ENCODE data around the gene PACSIN2. TPM values are rescaled to one million over a fixed set of nuclear protein-coding genes. Genes with fewer than 3 reads are reported as not detected.
A peak's percentile ranks its signal among the peaks of the same experiment; 100 is the strongest.
"Not testable (repeated sequence)": the region's sequence is repeated elsewhere in the genome, so short reads cannot be mapped to it uniquely, and the experiment has no call there.

The PACSIN2 gene
- total RNA-seq, 6 experiments from 2014 or later = 21.4 to 67.0 (median 47.1) TPM

DNA sequence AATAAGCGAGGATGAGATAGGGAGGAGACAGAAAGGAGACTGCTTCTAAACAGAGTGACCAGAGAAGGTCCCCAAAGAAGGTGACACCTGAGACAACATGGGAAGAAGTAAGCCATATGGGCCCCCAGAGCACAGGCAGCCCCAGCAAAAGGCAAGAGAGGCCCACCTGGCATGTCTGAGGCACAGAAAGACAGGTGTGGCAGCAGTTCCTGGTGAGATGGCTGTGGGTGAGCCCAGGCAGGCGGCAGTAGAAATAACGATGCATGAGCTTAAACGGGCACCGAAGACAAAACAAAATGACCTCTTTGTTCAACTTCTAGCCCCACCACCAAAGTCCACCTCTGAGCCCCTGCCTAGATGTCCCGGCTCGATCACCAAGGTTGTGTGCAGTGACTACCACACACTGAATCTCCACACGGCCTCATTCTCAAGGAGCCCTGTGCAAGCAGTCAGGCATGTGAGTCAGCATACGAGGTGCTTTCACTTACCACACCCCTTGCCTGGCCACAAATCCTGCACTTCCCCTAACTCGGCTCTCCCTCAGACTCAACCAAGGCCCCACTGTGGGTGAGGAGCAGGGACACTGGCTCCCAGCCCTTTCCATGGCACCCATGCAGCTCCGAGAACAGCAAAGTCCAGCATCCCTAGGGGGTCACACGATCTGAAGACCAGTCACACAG, 77.6 kb downstream of the PACSIN2 start:
- no peak for DNase-seq
- H3K4me1 ChIP-seq = peaks cover 0 to 10% (median 2%) of the 10 kb centered on the region in 4 donors
- 47% methylated on average over 3 of the region's 12 CpGs for WGBS (ENCODE audit: insufficient coverage, low coverage, low lambda C conversion rate, missing lambda C conversion rate)
- TF ChIP-seq, protein P1, sequence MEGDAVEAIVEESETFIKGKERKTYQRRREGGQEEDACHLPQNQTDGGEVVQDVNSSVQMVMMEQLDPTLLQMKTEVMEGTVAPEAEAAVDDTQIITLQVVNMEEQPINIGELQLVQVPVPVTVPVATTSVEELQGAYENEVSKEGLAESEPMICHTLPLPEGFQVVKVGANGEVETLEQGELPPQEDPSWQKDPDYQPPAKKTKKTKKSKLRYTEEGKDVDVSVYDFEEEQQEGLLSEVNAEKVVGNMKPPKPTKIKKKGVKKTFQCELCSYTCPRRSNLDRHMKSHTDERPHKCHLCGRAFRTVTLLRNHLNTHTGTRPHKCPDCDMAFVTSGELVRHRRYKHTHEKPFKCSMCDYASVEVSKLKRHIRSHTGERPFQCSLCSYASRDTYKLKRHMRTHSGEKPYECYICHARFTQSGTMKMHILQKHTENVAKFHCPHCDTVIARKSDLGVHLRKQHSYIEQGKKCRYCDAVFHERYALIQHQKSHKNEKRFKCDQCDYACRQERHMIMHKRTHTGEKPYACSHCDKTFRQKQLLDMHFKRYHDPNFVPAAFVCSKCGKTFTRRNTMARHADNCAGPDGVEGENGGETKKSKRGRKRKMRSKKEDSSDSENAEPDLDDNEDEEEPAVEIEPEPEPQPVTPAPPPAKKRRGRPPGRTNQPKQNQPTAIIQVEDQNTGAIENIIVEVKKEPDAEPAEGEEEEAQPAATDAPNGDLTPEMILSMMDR (IDR thresholded peaks at IDR 0.05) = no peak
- no peak for TF ChIP-seq POLR2A (IDR thresholded peaks at IDR 0.05)
- peak; percentile 20 to 68 (median 55) for ATAC-seq
- intact Hi-C loops (cut with DNase I) = no loop called here
- H3K9me3 ChIP-seq = no peaks in the 10 kb centered on the region
- H3K36me3 ChIP-seq = no peaks in the 10 kb centered on the region
- no peak overlapping the region for H3K27ac ChIP-seq
- H3K4me3 ChIP-seq = no peak overlapping the region
- H3K27me3 ChIP-seq = no peaks in the 10 kb centered on the region

DNA sequence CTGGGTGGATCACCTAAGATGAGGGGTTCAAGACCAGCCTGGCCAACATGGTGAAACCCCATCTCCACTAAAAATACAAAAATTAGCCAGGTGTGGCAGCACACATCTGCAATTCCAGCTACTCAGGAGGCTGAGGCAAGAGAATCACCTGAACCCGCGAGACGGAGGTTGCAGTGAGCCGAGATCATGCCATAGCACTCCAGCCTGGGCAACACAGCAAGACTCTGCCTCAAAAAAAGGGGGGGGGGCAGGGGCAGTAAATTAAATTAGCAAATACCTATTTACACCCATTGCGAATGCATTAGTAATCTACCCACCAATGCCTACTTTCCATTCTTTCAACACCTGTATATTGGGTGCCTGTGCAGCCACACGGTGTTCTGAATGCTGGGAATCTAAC, 78.3 kb downstream of the PACSIN2 start:
- H3K27me3 ChIP-seq; DNase-seq; H3K4me1 ChIP-seq; intact Hi-C loops (cut with DNase I); H3K27ac ChIP-seq; H3K36me3 ChIP-seq; H3K4me3 ChIP-seq; ATAC-seq; H3K9me3 ChIP-seq: not testable (repeated sequence)
- 96% methylated on average over 4 of the region's 6 CpGs for WGBS (ENCODE audit: insufficient coverage, low coverage, low lambda C conversion rate, missing lambda C conversion rate)

DNA sequence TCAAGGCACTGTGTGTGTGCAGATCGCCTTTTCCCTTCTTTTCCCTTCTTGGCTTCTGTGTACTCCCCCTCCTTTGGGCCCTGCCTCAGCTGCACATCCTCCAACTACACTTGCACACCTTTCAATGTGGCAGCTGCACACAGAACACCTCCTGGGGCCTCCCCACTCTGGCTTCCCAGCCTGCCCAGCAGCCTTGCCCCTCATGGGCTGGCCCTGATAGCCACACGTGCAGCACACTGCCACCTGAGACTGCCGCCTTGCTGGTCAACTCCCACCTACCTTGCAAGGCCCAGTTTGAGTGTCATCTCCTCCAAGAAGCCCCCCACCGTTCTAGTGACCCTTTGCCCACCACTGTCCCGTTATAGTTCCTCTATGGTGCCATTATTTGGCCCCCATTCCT, 80.6 kb downstream of the PACSIN2 start:
- no peaks in the 10 kb centered on the region for H3K36me3 ChIP-seq
- intact Hi-C loops (cut with DNase I) = no loop called here
- 88% methylated on average over 4 of the region's 5 CpGs for WGBS (ENCODE audit: insufficient coverage, low coverage, low lambda C conversion rate, missing lambda C conversion rate)
- no peaks in the 10 kb centered on the region for H3K27me3 ChIP-seq
- ATAC-seq (no peak), DNase-seq (no peak)
- no peak for TF ChIP-seq POLR2A (IDR thresholded peaks at IDR 0.05)
- TF ChIP-seq, protein P1 (IDR thresholded peaks at IDR 0.05) = no peak
- peak overlapping the region; percentile 9 to 59 (median 51) for H3K27ac ChIP-seq
- H3K4me1 ChIP-seq = peaks cover 0 to 13% (median 3%) of the 10 kb centered on the region in 4 donors
- H3K4me3 ChIP-seq = no peak overlapping the region
- no peaks in the 10 kb centered on the region for H3K9me3 ChIP-seq

DNA sequence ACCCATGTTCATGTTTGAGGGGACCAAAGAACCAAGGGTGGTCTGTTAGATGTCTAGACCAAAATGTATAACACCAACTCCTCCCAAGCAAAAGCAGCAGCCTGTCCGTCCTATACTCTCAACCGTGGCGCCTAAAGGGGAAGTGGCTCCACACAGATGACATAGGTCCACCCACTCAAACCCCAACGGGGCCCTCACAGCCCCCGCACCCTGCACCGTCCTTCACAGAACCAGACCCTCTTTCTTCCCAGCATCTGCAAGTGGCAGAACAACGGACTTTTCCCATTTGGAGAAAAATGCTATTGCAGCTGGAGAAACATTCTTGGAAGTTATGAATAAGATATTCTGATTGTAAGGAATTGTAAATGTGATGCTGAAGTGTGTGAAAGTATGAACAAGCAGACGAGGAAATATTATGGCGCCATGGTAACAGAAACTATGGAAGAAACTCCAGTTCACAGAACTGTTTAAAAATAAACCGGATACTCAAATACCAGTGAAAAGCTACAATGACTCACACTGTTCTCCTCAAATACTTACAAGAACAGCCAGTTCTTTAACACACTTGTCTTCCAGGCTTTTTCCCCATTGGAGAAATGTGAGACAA, 81.4 kb downstream of the PACSIN2 start:
- peak in 3 of 4 donors; percentile 7 to 17 (median 7) for ATAC-seq
- Histone ChIP-seq H3K4me3 (no peak overlapping the region), H3K36me3 (no peaks in the 10 kb centered on the region), H3K27ac (peak overlapping the region; percentile 10 to 59 (median 51)), H3K27me3 (no peaks in the 10 kb centered on the region), H3K4me1 (peaks cover 0 to 18% (median 3%) of the 10 kb centered on the region in 4 donors), H3K9me3 (no peaks in the 10 kb centered on the region)
- 53% methylated on average over 10 of the region's 10 CpGs for WGBS (ENCODE audit: insufficient coverage, low coverage, low lambda C conversion rate, missing lambda C conversion rate)
- intact Hi-C loops (cut with DNase I) = no loop called here
- DNase-seq = no peak
- TF ChIP-seq POLR2A (IDR thresholded peaks at IDR 0.05) = no peak
- TF ChIP-seq, protein P1 (IDR thresholded peaks at IDR 0.05) = no peak

DNA sequence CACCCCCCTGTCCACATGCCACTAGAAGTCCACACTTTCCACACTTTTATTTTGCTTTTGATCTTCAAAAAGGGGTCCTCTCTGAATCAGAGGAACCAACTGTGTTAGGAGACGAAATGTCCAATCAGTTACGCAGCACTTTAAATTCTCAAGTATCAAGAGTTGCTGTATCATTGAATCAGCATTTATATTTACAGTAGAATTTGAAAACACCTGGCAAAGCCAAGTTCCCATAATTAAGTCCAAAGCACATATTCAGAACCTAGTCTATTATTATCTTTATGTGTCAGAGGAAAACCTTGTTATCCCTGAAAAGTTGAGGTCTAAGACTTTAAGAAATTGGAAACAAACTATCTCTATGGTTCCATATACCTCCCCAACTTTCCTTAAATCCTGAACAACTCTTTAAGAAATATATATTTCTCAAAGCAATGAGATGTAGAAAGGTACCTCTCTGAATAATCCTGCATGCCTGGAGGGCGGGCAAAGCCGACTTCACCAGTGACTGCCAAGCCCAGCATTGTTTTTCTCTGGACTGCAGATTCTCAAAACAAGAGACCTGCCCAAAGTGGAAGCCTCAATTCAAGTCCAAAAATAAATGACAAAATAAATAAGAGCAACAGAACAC, 82.0 kb downstream of the PACSIN2 start:
- Histone ChIP-seq H3K27ac (peak overlapping the region in 2 of 3 donors; percentile 10 to 11), H3K4me1 (peaks cover 0 to 16% (median 3%) of the 10 kb centered on the region in 4 donors), H3K9me3 (no peaks in the 10 kb centered on the region), H3K27me3 (no peaks in the 10 kb centered on the region), H3K4me3 (no peak overlapping the region), H3K36me3 (no peaks in the 10 kb centered on the region)
- WGBS (ENCODE audit: insufficient coverage, low coverage, low lambda C conversion rate, missing lambda C conversion rate) = 78% methylated on average over 4 of the region's 4 CpGs
- ATAC-seq = no peak
- peak in 1 of 3 donors; percentile 27 for DNase-seq
- intact Hi-C loops (cut with DNase I) = no loop called here
- TF ChIP-seq, protein P1 (IDR thresholded peaks at IDR 0.05) = no peak
- TF ChIP-seq POLR2A (IDR thresholded peaks at IDR 0.05) = no peak
